ENCODE measurements around the gene OSMR.

GRCh38 chr5:38925154-38925925 lies 79.5 kb downstream of the OSMR start:
- no peak for TF ChIP-seq CTCF (IDR thresholded peaks at IDR 0.05)
- TF ChIP-seq POLR2A (IDR thresholded peaks at IDR 0.05) = no peak

Measured in testis (tissue), 2 donors.